ENCODE results near the gene F7. TPM values are rescaled to one million over a fixed set of nuclear protein-coding genes. Genes with fewer than 3 reads are reported as not detected.

The F7 gene
- total RNA-seq: 0.17 TPM in 1 of 2 replicates, not detected in the other

DNA sequence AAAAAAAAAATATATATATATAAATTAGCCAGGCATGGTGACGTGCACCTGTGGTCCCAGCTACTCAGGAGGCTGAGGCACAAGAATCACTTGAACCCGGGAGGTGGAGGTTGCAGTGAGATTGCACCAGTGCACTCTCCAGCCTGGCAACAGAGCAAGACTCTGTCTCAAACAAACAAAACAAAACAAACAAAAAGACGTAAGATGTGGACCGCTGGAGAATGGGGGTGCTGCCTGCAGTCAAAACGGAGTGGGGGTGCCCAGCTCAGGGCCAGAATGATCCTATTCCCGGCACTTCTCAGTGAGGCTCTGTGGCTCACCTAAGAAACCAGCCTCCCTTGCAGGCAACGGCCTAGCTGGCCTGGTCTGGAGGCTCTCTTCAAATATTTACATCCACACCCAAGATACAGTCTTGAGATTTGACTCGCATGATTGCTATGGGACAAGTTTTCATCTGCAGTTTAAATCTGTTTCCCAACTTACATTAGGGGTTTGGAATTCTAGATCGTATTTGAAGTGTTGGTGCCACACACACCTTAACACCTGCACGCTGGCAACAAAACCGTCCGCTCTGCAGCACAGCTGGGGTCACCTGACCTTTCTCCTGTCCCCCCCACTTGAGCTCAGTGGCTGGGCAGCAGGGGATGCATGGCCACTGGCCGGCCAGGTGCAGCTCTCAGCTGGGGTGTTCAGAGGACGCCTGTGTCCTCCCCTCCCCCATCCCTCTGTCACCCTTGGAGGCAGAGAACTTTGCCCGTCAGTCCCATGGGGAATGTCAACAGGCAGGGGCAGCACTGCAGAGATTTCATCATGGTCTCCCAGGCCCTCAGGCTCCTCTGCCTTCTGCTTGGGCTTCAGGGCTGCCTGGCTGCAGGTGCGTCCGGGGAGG lies at the start of gene F7:
Gene F7, plus strand, starts transcription at position 760 of the 889 bp plus-strand sequence. Its CDS starts 51 bp downstream, at position 811.

DNA sequence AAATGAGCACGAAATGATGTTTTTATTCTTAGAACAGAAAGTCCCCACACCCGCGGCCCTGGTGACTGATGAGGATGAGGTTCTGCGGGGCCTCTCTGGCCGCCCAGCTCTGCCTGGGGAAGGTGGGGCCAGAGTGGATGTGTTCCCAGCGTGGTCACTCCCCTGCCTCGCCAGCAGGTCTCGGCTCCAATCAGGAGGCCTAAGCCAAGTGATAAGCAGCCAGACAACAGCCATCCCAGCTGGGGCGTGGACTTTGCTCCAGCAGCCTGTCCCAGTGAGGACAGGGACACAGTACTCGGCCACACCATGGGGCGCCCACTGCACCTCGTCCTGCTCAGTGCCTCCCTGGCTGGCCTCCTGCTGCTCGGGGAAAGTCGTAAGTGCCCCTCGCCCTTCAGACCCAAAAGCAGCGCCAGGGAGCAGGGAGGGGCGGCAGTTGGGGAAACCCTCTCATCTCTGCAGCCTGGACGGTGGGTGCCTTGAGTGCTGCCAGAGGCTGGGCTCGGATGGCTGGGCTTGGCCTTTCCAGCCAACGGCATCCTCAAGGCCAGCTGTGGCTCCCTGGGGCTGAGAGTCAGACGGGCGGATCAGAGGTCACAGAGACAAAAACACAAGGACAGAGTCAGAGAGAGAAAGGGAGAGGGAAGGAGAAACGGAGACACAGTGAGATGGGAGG lies 17.1 kb downstream of the F7 start, which contains the start of gene F10:
Gene F10, plus strand, starts transcription at position 250 of the 676 bp plus-strand sequence. Its CDS starts 57 bp downstream, at position 307.

DNA sequence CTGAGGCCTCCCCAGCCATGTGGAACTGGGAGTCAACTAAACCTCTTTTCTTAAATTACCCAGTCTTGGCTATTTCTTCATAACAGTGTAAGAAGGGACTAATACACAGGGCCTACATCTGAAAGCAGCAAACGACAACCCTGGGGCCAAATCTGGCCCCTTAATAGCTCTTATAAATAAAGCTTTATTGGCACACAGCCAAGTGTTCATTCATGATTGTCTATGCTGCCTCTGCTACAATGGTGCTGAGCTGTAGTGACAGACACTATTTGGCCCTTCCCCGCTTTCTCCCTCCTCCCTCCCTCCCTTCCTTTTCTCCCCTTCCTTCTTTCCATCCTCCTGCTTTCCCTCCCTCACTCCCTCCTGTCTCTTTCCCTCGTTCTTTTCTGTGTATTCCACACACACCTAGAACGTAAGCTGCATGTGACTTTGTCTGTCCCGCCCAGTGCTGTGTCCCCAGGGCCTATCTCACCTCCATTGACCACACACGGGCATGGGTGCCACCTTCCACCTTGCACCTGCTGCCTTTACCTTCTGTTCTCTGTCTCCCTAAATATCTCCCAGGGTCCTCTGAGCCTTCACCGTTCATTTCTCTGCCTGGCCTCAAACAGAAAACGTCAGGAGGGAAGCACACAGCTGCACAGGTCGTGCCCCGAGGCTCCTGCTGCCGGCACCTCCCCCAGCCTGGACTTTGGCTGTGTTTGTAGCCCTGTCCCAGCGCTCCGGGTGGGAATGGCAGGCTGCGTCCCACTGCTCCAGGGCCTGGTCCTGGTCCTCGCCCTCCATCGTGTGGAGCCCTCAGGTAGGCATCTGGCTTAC lies 52.5 kb downstream of the F7 start, which contains the start of gene PROZ:
Gene PROZ, plus strand, starts transcription at position 720 of the 819 bp plus-strand sequence. Its CDS starts 13 bp downstream, at position 733.

Other genes starting within 250 kb of the F7 start
- gene MCF2L, start 136.6 kb upstream of the F7 start, total RNA-seq: 0.34 TPM in 1 of 2 replicates, not detected in the other
- 9.4 and 12.0 TPM in 2 replicates for gene F10, start 17.0 kb downstream of the F7 start, total RNA-seq
- gene PROZ, start 52.9 kb downstream of the F7 start, total RNA-seq: not detected in 2 replicates
- gene PCID2, start 102.9 kb downstream of the F7 start, total RNA-seq: 60.8 and 65.9 TPM in 2 replicates
- gene CUL4A, start 103.8 kb downstream of the F7 start, total RNA-seq: 144 and 145 TPM in 2 replicates
- gene LAMP1, start 191.4 kb downstream of the F7 start, total RNA-seq: 162 and 188 TPM in 2 replicates

Data from bronchus fibroblast of lung (primary cell).